Skin of body (tissue), 3 donors: Measurements from ENCODE around the gene NPIPA1. TPM values are rescaled to one million over a fixed set of nuclear protein-coding genes. Genes with fewer than 3 reads are reported as not detected.
"Not testable (repeated sequence)": the region's sequence is repeated elsewhere in the genome, so short reads cannot be mapped to it uniquely, and the experiment has no call there.

ENCODE experiments used
- DNase-seq: peaks from one replicate; lab custom pipeline; 2025; lab: John Stamatoyannopoulos, UW
- small RNA-seq: library from RNA; depleted of rRNA; stranded (forward); fragments of <200 nt; gene quantifications from one replicate; pipeline ENCODE3, GENCODE V24; 2014; ENCODE audit warnings: low replicate concordance
- total RNA-seq: library from RNA; depleted of rRNA; stranded (reverse); fragments of >200 nt; gene quantifications from one replicate; pipeline ENCODE4 v1.2.3, GENCODE V29; 2014

The NPIPA1 gene
- total RNA-seq, 1 donor from 2014 or later: 85.1 TPM

GRCh38 chr16:14976971-14977736 lies 39.9 kb downstream of the NPIPA1 start:
- DNase-seq: not testable (repeated sequence)

GRCh38 chr16:14978281-14978680 lies 41.0 kb downstream of the NPIPA1 start:
- DNase-seq: not testable (repeated sequence)

GRCh38 chr16:14978908-14979307 lies 41.7 kb downstream of the NPIPA1 start:
- not testable (repeated sequence) for DNase-seq

GRCh38 chr16:14981234-14981633 lies 44.0 kb downstream of the NPIPA1 start:
- not testable (repeated sequence) for DNase-seq

DNA sequence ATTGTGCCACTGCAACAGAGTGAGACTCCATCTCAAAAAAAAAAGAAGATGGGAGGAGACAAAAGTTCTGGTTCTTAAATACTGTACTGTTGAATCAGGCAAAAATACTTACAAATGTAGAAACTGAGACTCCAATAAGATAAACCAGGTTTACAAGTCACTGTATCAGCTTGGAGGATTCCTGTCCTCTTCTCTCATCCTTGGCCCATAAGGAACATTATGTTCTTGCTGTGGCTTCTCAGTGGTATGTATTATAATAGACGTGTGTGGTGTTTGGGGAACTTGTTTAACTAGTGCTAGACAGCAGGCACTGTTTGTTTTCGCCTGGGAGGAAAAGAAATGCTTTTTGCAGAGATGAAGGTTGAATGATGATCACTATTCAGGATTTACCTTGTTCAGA lies 45.3 kb downstream of the NPIPA1 start:
- DNase-seq: not testable (repeated sequence)

GRCh38 chr16:14988092-14988491 lies 50.8 kb downstream of the NPIPA1 start:
- DNase-seq: not testable (repeated sequence)

DNA sequence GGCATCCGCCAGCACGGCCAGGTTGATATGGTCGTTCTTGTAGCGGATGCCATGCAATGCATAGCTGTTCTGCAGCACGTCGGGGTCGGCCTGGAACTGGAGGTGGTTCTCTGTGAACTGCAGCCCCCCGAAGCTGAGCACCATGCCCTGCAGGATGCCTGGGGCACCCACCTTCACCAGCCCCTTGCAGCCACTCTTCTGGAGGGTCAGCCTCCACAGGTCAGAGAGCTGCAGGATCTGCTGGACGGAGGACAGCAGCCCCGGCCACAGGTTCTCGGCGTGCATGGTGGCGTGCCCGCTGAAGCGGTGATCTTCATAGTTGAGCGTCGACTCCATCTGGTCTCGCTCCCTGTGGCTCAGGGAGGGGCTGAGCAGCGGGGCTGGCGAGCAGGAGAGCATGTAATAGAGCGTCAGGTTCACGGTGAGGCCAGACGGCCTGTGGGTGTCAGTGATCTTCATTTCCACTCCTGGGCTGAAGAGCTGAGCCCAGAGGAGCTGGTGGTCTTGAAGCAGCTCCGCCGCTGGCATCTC lies 51.5 kb downstream of the NPIPA1 start:
- DNase-seq: not testable (repeated sequence)

DNA sequence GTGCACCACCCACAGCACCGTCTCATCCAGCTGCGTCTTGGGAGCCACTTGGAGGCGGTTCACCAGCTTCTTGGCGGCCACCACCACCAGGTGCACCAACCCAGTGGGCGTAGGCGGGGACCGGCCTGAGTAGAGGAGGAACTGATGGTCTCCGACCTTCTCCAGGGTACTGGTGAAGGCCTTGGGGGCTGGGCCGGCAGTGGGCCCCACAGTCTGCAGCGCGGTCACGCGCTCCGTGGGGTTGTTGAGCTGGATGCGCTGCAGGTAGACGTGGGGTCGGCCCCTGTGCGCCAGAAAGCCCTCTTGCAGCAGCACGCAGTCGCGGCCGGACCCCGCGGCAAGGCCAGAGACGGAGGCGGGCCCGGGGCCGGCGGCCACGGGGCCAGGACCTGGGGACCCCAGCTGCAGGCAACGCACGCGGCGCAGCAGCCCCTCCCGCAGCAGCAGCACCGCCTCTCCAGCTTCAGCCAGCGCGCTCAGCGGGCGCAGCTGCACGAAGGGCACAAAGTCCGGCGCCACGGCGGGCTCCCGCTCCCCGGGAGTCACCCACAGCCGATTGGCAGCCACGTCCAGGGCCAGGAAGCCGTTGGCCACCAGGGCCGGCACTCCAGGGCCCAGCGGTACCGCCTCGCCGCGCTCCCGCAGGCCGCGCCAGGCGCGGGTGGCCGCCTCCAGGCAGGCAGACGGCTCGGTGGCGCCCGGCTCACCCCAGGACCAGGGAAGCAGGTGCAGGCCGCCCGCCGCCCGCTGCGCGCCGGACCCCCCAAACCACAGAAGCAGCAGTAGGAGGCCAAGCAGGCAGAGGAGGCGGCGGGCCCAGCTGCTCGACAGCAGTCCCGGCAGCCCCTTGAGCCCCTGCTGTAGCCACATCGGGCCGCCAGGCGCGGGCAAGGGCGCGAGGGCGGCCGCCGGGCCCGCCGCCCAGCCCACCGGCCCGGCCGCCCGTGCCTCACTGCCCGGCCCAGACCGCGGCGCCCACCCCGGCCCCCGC lies 52.3 kb downstream of the NPIPA1 start:
- not testable (repeated sequence) for DNase-seq

DNA sequence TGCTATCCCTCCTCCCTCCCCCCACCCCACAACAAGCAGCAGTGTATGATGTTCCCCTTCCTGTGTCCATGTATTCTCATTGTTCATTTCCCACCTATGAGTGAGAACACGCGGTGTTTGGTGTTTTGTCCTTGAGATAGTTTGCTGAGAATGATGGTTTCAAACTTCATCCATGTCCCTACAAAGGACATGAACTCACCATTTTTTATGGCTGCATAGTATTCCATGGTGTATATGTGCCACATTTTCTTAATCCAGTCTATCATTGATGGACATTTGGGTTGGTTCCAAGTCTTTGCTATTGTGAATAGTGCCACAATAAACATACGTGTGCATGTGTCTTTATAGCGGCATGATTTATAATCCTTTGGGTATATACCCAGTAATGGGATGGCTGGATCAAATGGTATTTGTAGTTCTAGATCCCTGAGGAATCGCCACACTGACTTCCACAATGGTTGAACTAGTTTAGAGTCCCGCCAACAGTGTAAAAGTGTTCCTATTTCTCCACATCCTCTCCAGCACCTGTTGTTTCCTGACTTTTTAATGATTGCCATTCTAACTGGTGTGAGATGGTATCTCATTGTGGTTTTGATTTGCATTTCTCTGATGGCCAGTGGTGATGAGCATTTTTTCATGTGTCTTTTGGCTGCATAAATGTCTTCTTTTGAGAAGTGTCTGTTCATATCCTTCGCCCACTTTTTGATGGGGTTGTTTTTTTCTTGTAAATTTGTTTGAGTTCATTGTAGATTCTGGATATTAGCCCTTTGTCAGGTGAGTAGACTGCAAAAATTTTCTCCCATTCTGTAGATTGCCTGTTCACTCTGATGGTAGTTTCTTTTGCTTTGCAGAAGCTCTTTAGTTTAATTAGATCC lies 56.3 kb downstream of the NPIPA1 start:
- DNase-seq: not testable (repeated sequence)

GRCh38 chr16:14996702-14997101 lies 59.5 kb downstream of the NPIPA1 start:
- DNase-seq: not testable (repeated sequence)

- not testable (repeated sequence) for DNase-seq
Observed at GRCh38 chr16:14998300-14998699, 61.1 kb downstream of the NPIPA1 start.

DNA sequence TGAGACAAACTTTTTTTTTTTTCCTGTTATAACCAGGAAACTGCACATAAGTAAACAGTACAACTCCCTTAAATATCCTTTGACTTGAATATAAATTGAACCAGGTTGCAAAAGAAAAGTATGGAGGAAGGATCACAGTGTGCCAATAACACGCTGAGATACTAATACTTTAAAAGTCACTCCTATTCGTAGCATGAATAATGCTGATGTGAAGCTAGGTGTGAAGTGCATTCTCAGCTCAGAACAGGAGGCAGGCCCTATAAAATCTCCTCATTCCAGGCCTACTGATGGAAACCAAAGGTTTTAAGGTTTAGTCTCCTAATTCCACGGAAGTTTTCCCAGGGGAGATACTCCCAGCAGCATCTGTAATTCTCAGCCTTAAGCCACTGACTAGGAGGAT lies 62.6 kb downstream of the NPIPA1 start:
- DNase-seq: not testable (repeated sequence)

Small RNA genes within 50 kb of the gene (small RNA-seq; reads per million reads assigned to genes)
- gene AC138932.4: not detected
- gene MIR3180-1: not detected
- gene MIR3670-1: not detected
- gene MIR6511A1: not detected
- not detected for gene MIR6770-1
- gene RF00019: not detected

Other genes with a start within 250 kb of the NPIPA1 start
- not detected for gene PLA2G10, start 243.1 kb upstream of the NPIPA1 start, total RNA-seq
- not detected for gene NPIPA3, start 234.0 kb upstream of the NPIPA1 start, total RNA-seq
- not detected for gene NPIPA2, start 194.9 kb upstream of the NPIPA1 start, total RNA-seq
- gene NOMO1, start 103.7 kb upstream of the NPIPA1 start, total RNA-seq: 29.8 TPM
- 82.5 TPM for gene PDXDC1, start 37.6 kb downstream of the NPIPA1 start, total RNA-seq
- 36.8 TPM for gene NTAN1, start 118.6 kb downstream of the NPIPA1 start, total RNA-seq
- gene RRN3, start 156.8 kb downstream of the NPIPA1 start, total RNA-seq: 31.5 TPM